ENCODE measurements around the gene SP140.

SP140 gene

GRCh38 chr2:230202430-230203109 lies 23.0 kb upstream of the SP140 start:
- no peak for TF ChIP-seq CTCF (IDR thresholded peaks at IDR 0.05; ENCODE audit: insufficient read depth, low read length, missing control alignments)
- ChIA-PET CTCF (no interaction called here), POLR2A (no interaction called here)
- no peak for DNase-seq (ENCODE audit: low read depth, low spot score)
- no peak overlapping the region for H3K4me3 ChIP-seq (ENCODE audit: low read depth, low read length)

- ChIA-PET POLR2A (no interaction called here), CTCF (interaction anchor here (1.5 kb wide), 1 partner anchor 43 kb away, joined by 4 read pairs; no protein-coding TSS in a partner anchor)
- no peak for DNase-seq (ENCODE audit: low read depth, low spot score)
- TF ChIP-seq CTCF (IDR thresholded peaks at IDR 0.05; ENCODE audit: insufficient read depth, low read length, missing control alignments): no peak
- H3K4me3 ChIP-seq (ENCODE audit: low read depth, low read length): no peak overlapping the region
Measured at GRCh38 chr2:230203110-230203676, 22.3 kb upstream of the SP140 start.

DNA sequence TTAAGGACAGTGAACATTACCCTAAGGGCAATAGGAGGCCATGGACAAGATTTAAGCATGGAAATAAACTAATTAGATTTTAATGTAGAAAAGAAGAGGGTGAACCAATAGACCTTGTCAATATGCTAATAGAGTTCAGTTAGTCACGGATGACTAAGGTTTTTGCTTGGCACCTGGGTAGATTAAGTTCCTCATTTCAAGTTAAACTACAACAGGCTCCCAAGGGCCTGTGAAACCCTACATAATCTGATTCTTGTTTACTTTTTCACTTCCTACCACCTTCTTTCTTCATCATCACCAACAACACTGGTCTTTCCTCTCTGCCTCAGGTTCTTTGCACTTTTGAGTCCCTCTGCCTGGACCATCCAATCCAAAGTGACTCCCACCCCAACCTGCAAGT lies 20.5 kb upstream of the SP140 start:
- DNase-seq (ENCODE audit: low read depth, low spot score): no peak
- CTCF ChIA-PET: interaction anchor here (0.5 kb wide), 1 partner anchor 139 kb away, joined by 3 read pairs; no protein-coding TSS in a partner anchor
- POLR2A ChIA-PET: no interaction called here
- no peak overlapping the region for H3K4me3 ChIP-seq (ENCODE audit: low read depth, low read length)
- no peak for TF ChIP-seq CTCF (IDR thresholded peaks at IDR 0.05; ENCODE audit: insufficient read depth, low read length, missing control alignments)

DNA sequence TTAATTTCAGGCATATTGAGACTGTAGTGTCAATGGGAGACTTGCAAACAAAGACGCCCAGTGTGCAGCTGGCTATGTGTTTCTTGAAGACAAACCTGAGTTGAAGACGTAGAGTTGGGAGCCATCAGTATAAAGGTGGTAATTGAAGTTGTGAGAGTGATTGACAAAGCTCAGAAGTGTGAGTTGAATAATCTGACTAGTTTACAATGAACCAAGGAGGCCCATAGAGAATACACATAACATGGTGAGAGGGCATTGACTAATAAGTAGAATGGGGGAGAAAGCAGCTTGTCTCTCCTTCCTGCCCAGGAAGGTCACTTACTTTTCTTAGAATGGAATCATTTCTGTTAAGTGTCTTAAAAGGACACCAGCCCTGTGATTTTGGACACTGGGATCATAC lies 19.8 kb upstream of the SP140 start:
- no peak for TF ChIP-seq CTCF (IDR thresholded peaks at IDR 0.05; ENCODE audit: insufficient read depth, low read length, missing control alignments)
- ChIA-PET POLR2A (no interaction called here), CTCF (interaction anchor here (0.5 kb wide), 1 partner anchor 139 kb away, joined by 3 read pairs; no protein-coding TSS in a partner anchor)
- H3K4me3 ChIP-seq (ENCODE audit: low read depth, low read length): no peak overlapping the region
- no peak for DNase-seq (ENCODE audit: low read depth, low spot score)

DNA sequence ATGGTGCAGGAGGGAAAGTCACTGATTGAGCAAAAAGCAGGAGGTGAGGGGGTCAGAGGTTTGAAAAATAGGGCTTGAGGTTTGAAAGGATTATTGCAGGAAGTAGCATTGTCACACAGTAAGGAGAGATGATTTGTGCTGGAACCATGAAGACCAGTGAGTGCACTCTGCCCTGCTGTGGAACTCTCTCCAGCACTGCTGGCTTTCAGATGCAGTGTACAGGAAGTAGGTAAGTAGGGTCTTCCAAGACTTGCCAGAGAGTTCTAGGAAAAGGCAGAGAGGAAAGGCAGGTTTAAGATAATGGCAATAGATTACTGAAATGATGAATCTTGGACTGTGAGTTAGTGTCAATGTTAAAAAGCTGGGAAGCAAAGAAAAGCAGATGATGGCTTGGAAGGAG lies 17.0 kb upstream of the SP140 start:
- POLR2A ChIA-PET: no interaction called here
- no peak for DNase-seq (ENCODE audit: low read depth, low spot score)
- no peak for TF ChIP-seq CTCF (IDR thresholded peaks at IDR 0.05; ENCODE audit: insufficient read depth, low read length, missing control alignments)
- CTCF ChIA-PET: interaction anchor here (0.8 kb wide), 1 partner anchor 141 kb away, joined by 3 read pairs; no protein-coding TSS in a partner anchor
- no peak overlapping the region for H3K4me3 ChIP-seq (ENCODE audit: low read depth, low read length)

- CTCF ChIA-PET: interaction anchor here (0.8 kb wide), 1 partner anchor 142 kb away, joined by 3 read pairs; no protein-coding TSS in a partner anchor
- no peak overlapping the region for H3K4me3 ChIP-seq (ENCODE audit: low read depth, low read length)
- POLR2A ChIA-PET: no interaction called here
- no peak for TF ChIP-seq CTCF (IDR thresholded peaks at IDR 0.05; ENCODE audit: insufficient read depth, low read length, missing control alignments)
- DNase-seq (ENCODE audit: low read depth, low spot score): no peak
Measured at GRCh38 chr2:230209422-230210051, 16.0 kb upstream of the SP140 start.
